Subcutaneous adipose tissue (tissue), 4 donors: ENCODE measurements around the gene SH3D21. TPM values are rescaled to one million over a fixed set of nuclear protein-coding genes. Genes with fewer than 3 reads are reported as not detected.

ENCODE experiments used
- total RNA-seq, 4 donors: library from RNA; depleted of rRNA; stranded (reverse); fragments of >200 nt; gene quantifications; one replicate each; pipeline ENCODE4 v1.1.0, GENCODE V29; 2016
- TF ChIP-seq, protein P1 (sequence below): fragments of 450-650 bp; IDR thresholded peaks from one replicate; pipeline ENCODE4 v1.5.1; 2016; ENCODE audit warnings: low read depth, mild to moderate bottlenecking, control low read depth, antibody characterized with exemption, moderate library complexity

The SH3D21 gene
- total RNA-seq, 4 donors from 2014 or later, result 0.66 to 3.4 (median 1.5) TPM

DNA sequence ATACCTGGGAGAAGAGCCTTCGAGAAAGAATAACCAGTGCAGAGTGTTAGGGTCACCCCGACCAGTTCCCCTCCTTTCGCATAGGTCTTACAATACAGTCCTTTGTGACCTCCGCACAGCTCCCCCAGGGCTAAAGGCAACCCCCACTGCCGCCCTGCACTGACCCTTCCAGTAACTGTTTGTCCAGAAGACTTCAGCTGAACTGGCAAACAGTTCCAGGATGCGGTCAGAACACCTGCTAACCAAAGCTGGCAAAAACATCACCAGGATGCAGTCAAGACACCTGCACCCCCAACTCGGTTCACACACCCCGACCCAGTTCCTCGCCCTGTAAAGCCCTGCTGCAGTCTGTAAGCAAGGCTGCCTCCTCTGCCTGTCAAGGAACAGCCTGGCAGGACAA is 23.6 kb downstream of the SH3D21 start:
- TF ChIP-seq, protein P1, sequence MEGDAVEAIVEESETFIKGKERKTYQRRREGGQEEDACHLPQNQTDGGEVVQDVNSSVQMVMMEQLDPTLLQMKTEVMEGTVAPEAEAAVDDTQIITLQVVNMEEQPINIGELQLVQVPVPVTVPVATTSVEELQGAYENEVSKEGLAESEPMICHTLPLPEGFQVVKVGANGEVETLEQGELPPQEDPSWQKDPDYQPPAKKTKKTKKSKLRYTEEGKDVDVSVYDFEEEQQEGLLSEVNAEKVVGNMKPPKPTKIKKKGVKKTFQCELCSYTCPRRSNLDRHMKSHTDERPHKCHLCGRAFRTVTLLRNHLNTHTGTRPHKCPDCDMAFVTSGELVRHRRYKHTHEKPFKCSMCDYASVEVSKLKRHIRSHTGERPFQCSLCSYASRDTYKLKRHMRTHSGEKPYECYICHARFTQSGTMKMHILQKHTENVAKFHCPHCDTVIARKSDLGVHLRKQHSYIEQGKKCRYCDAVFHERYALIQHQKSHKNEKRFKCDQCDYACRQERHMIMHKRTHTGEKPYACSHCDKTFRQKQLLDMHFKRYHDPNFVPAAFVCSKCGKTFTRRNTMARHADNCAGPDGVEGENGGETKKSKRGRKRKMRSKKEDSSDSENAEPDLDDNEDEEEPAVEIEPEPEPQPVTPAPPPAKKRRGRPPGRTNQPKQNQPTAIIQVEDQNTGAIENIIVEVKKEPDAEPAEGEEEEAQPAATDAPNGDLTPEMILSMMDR, result no peak

- TF ChIP-seq, protein P1, result no peak
Observed at GRCh38 chr1:36330940-36331339, 24.8 kb downstream of the SH3D21 start.

GRCh38 chr1:36337830-36338229 is 31.7 kb downstream of the SH3D21 start:
- TF ChIP-seq, protein P1, result no peak

DNA sequence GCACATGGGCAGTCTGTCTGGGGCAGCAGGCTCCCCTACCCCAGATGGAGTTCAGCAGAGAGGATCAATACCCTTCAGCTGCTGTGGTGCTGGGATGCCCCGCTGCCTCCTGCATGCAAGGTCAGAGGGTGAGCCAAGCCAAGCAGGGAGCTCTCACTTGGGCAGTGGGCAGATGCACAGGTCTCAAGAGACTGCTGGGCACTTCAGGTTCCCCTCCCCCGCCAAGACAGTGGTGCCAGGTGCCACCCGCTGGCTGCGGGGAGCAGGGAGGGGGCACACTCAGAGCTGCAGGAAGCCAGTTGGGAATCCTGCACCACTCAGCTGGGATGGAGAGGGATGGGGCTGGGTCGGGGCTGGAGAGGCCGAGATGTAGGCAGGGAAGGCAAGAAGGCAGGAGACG is 33.0 kb downstream of the SH3D21 start:
- TF ChIP-seq, protein P1, result no peak

DNA sequence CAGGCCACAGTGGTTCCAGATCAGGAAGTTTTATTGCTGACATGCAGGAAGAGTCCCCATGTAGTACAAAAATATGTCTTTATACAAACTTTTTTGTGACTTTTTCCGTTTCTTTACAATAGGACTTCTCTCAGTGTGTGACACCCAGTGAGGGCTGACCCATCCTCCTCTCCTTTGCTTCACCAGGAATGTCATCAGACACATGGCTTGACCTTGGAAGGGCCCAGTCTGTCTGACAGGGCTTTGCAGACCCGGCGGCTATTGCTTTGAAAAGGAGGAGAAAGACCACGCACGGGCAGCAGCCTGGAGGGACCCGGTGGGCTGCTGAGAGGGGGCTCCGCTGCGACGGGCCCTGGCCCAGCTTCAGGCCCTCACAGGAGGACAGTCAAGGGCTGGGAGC is 33.4 kb downstream of the SH3D21 start:
- TF ChIP-seq, protein P1, result no peak

GRCh38 chr1:36341626-36342320 is 35.6 kb downstream of the SH3D21 start:
- TF ChIP-seq, protein P1, result no peak

DNA sequence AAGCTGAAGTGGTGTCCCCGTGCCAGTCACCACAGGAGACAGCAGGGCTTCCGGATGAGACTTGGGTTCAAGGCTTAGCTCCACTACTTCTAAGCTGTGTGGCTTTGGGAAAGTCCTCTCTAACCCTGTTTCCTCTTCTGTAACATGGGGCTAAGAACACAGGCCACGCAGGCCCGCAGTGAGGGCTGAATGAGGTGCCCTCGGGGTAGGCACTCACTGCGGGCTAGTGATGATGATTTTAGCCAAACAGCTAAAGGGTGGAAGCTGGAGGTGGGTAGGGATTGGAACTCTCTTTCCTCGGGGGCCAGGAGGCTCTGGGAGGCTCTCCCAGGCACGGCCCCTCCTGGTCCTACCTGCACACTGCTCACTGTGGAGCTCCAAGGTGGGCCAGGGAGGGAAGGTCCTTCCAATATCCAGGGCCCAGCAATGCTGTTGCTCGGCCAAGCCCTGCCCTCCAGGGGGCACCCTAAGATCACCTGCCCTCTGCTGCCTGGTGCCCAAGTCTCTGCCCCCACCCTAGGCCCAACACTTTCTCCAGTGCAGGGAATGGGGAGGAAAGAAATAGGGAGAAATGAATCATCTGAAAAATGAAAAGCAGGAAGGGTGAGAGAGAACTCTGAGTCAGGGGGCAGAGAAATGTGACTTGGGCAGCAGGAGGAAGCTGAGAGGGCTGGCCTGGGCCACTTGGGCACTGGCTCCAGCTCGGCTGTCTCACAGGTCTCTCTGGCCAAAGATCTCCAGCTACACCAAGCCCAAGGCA is 36.4 kb downstream of the SH3D21 start:
- TF ChIP-seq, protein P1, result no peak
